ENCODE measurements around the gene KIAA0232. TPM values are rescaled to one million over a fixed set of nuclear protein-coding genes. Genes with fewer than 3 reads are reported as not detected.

Gene KIAA0232
- total RNA-seq, 1 experiment from 2014 or later: 28.5 TPM

DNA sequence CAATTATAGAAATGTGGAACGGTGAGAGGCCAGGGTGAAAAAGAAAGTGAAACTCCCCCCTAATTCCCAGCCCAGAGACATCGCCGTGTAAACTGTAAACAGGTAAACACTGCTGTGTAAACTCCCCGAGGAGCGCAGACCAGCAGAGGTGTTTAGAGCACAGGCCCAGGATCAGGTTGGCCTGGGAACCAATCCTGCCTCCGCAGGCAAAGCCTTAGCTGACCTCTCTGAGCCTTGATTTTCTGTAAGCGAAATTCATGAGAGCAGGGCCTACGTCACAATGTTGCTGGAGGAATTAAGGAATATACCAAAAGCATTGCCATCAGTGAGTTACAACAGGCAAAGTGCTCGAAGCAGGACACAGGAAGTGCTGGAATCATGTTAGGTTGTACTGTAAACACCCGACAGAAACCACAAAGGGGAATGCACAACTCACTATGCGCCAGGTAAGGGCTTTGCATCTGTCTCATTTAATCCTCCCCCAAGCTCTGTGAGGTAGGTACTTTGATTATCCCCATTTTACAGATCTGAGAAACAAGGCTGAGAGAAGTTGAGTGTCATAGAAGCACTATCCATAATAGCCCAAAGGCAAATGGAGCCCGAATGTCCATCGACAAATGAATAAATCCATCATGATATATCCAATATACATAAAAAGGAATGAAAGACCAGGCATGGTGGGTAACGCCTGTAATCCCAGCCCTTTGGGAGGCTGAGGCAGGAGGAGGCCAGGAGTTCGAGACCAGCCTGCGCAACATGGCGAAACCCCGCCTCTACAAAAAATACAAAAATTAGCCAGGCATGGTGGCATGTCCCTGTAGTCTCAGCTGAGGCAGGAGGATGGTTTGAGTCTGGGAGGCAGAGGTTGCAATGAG lies 30.7 kb upstream of the KIAA0232 start:
- Histone ChIP-seq H3K9me3 (ENCODE audit: control insufficient read depth, low read depth, low read length) (no peaks in the 10 kb centered on the region), H3K4me1 (ENCODE audit: insufficient read depth, low read length) (no peaks in the 10 kb centered on the region), H3K9ac (ENCODE audit: extremely low read depth, insufficient read length, low read length) (no peak overlapping the region), H2BK12ac (ENCODE audit: insufficient read length, low read depth, low read length) (no peak overlapping the region), H3K79me1 (ENCODE audit: insufficient read depth, low read depth, low read length, poor library complexity, severe bottlenecking) (no peaks in the 10 kb centered on the region), H3K27me3 (ENCODE audit: insufficient read depth, low read length) (no peaks in the 10 kb centered on the region), H3K14ac (ENCODE audit: insufficient read depth, low read length) (no peak overlapping the region), H3K27ac (ENCODE audit: insufficient read length, low read depth, low read length) (no peak overlapping the region), H3K23me2 (ENCODE audit: insufficient read length, low read depth, low read length, poor library complexity, severe bottlenecking) (no peaks in the 10 kb centered on the region), H2AK5ac (ENCODE audit: insufficient read length, low read length) (no peak overlapping the region), H4K5ac (ENCODE audit: insufficient read length, low read depth, low read length) (no peak overlapping the region), H4K20me1 (ENCODE audit: control insufficient read depth, insufficient read depth, insufficient read length) (no peaks in the 10 kb centered on the region), H4K8ac (replicated peaks; ENCODE audit: insufficient read length, low read depth, low read length) (no peak overlapping the region), H3K23ac (ENCODE audit: insufficient read length, low read depth, low read length) (no peak overlapping the region), H2BK20ac (ENCODE audit: low read depth, low read length, poor library complexity, severe bottlenecking) (no peak overlapping the region), H2BK15ac (ENCODE audit: low read depth, low read length) (no peak overlapping the region), H2BK120ac (ENCODE audit: low read depth, low read length, poor library complexity, severe bottlenecking) (no peak overlapping the region), H4K91ac (ENCODE audit: insufficient read length, low read depth, low read length) (no peak overlapping the region), H3K18ac (ENCODE audit: insufficient read length, low read depth, low read length) (no peak overlapping the region), H2AFZ (ENCODE audit: low read length) (no peak overlapping the region), H3K56ac (ENCODE audit: insufficient read length, low read depth, low read length) (no peak overlapping the region), H3K4ac (ENCODE audit: low read depth, low read length) (no peak overlapping the region), H3K79me2 (ENCODE audit: insufficient read depth, low read length) (no peaks in the 10 kb centered on the region), H3K4me2 (ENCODE audit: insufficient read depth, insufficient read length, low read length) (no peak overlapping the region), H3T11ph (ENCODE audit: low read length) (no peak overlapping the region), H2BK5ac (ENCODE audit: insufficient read length, low read length) (no peak overlapping the region)
- Mint-ChIP-seq H3K36me3 (ENCODE audit: insufficient read depth in 1 of 3, low read depth in 3 of 3) (no peaks in the 10 kb centered on the region), H3K4me1 (peaks cover 7 to 17% of the 10 kb centered on the region in 2 experiments), H3K4me3 (no peak overlapping the region), H3K9me3 (peaks cover 0 to 3% of the 10 kb centered on the region in 2 experiments; a peak in 1 of 5 replicates), H3K27ac (0 out of 7 replicates have a peak overlapping the region, but pooled peaks of 1 of the 3 experiments have one; percentile 30), H3K27me3 (ENCODE audit: low read depth) (no peaks in the 10 kb centered on the region; the same call in 1 of the 2 replicates)
- TF ChIP-seq, protein P1, sequence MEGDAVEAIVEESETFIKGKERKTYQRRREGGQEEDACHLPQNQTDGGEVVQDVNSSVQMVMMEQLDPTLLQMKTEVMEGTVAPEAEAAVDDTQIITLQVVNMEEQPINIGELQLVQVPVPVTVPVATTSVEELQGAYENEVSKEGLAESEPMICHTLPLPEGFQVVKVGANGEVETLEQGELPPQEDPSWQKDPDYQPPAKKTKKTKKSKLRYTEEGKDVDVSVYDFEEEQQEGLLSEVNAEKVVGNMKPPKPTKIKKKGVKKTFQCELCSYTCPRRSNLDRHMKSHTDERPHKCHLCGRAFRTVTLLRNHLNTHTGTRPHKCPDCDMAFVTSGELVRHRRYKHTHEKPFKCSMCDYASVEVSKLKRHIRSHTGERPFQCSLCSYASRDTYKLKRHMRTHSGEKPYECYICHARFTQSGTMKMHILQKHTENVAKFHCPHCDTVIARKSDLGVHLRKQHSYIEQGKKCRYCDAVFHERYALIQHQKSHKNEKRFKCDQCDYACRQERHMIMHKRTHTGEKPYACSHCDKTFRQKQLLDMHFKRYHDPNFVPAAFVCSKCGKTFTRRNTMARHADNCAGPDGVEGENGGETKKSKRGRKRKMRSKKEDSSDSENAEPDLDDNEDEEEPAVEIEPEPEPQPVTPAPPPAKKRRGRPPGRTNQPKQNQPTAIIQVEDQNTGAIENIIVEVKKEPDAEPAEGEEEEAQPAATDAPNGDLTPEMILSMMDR (conservative IDR thresholded peaks at IDR 0.05): no peak
- WGBS (ENCODE audit: extremely low coverage, insufficient read length, low lambda C conversion rate): no CpG with 5 or more reads among the region's 18 CpGs
- no peak for DNase-seq

All from H9 (cell line).